ENCODE data around the gene PTBP3.

- TF ChIP-seq CTCF (conservative IDR thresholded peaks at IDR 0.05) (no peak), EZH2 (IDR thresholded peaks at IDR 0.05; ENCODE audit: low read depth) (no peak)
Observed at GRCh38 chr9:112323378-112323854, 10.0 kb downstream of the PTBP3 start.
